ENCODE measurements around the gene RBBP8NL. TPM values are rescaled to one million over a fixed set of nuclear protein-coding genes. Genes with fewer than 3 reads are reported as not detected.

The RBBP8NL gene
- total RNA-seq, 4 donors from 2014 or later: not detected

GRCh38 chr20:62449951-62450691 lies 22.8 kb upstream of the RBBP8NL start:
- Histone ChIP-seq H3K27ac (replicated peaks in 1 of 4) (no peak overlapping the region), H3K9me3 (no peaks in the 10 kb centered on the region), H3K4me3 (no peak overlapping the region), H3K4me1 (no peaks in the 10 kb centered on the region), H3K36me3 (no peaks in the 10 kb centered on the region), H3K27me3 (peaks cover 0 to 96% (median 0%) of the 10 kb centered on the region in 4 donors)
- DNase-seq (ENCODE audit: extremely low spot score): no peak
- 77% methylated on average over 8 of the region's 24 CpGs for WGBS
- TF ChIP-seq, protein P1, sequence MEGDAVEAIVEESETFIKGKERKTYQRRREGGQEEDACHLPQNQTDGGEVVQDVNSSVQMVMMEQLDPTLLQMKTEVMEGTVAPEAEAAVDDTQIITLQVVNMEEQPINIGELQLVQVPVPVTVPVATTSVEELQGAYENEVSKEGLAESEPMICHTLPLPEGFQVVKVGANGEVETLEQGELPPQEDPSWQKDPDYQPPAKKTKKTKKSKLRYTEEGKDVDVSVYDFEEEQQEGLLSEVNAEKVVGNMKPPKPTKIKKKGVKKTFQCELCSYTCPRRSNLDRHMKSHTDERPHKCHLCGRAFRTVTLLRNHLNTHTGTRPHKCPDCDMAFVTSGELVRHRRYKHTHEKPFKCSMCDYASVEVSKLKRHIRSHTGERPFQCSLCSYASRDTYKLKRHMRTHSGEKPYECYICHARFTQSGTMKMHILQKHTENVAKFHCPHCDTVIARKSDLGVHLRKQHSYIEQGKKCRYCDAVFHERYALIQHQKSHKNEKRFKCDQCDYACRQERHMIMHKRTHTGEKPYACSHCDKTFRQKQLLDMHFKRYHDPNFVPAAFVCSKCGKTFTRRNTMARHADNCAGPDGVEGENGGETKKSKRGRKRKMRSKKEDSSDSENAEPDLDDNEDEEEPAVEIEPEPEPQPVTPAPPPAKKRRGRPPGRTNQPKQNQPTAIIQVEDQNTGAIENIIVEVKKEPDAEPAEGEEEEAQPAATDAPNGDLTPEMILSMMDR (IDR thresholded peaks at IDR 0.05): no peak
- TF ChIP-seq EP300 (IDR thresholded peaks at IDR 0.05): no peak
- TF ChIP-seq POLR2A (IDR thresholded peaks at IDR 0.05; ENCODE audit: low read depth): no peak
- TF ChIP-seq POLR2AphosphoS5 (IDR thresholded peaks at IDR 0.05): no peak
- intact Hi-C loops (cut with DNase I): no loop called here

DNA sequence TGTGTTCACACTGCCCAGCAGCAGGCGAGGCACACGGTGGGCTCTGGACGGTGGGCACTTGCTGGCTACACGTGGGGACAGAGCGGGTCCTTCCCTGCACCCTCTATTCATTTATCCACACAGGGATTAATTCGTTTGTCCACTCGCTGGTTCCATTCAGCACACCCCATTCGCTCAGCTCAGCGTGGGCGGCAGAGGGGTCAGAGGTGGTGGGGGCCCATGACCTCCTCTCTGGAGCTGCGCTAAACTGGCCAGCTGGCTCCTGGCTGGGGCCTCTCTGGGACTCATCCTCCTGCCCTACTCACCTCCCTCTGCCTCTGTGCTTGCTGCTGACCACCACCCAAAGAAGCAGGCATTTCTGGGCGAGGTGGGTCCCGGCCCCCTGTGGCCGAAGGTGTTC lies 21.4 kb upstream of the RBBP8NL start:
- intact Hi-C loops (cut with DNase I): no loop called here
- Histone ChIP-seq H3K27ac (replicated peaks in 1 of 4) (no peak overlapping the region), H3K9me3 (no peaks in the 10 kb centered on the region), H3K27me3 (peaks cover 0 to 95% (median 0%) of the 10 kb centered on the region in 4 donors), H3K36me3 (no peaks in the 10 kb centered on the region), H3K4me1 (no peaks in the 10 kb centered on the region), H3K4me3 (no peak overlapping the region)
- DNase-seq (ENCODE audit: extremely low spot score): no peak
- WGBS: 72% methylated on average over 9 of the region's 14 CpGs
- TF ChIP-seq POLR2AphosphoS5 (IDR thresholded peaks at IDR 0.05) (no peak), EP300 (IDR thresholded peaks at IDR 0.05) (no peak), POLR2A (IDR thresholded peaks at IDR 0.05; ENCODE audit: low read depth) (no peak)
- TF ChIP-seq, protein P1 (IDR thresholded peaks at IDR 0.05): no peak

- no peak overlapping the region for H3K4me3 ChIP-seq
- peaks cover 0 to 93% (median 0%) of the 10 kb centered on the region in 4 donors for H3K27me3 ChIP-seq
- no peaks in the 10 kb centered on the region for H3K9me3 ChIP-seq
- H3K36me3 ChIP-seq: no peaks in the 10 kb centered on the region
- no peak for DNase-seq (ENCODE audit: extremely low spot score)
- TF ChIP-seq, protein P1 (IDR thresholded peaks at IDR 0.05): no peak
- TF ChIP-seq EP300 (IDR thresholded peaks at IDR 0.05): no peak
- no peak for TF ChIP-seq POLR2AphosphoS5 (IDR thresholded peaks at IDR 0.05)
- TF ChIP-seq POLR2A (IDR thresholded peaks at IDR 0.05; ENCODE audit: low read depth): no peak
- WGBS: 65% methylated on average over 9 of the region's 10 CpGs
- no peak overlapping the region for H3K27ac ChIP-seq (replicated peaks in 1 of 4)
- no peaks in the 10 kb centered on the region for H3K4me1 ChIP-seq
- intact Hi-C loops (cut with DNase I): no loop called here
Observed at GRCh38 chr20:62448038-62448437, 20.7 kb upstream of the RBBP8NL start.

DNA sequence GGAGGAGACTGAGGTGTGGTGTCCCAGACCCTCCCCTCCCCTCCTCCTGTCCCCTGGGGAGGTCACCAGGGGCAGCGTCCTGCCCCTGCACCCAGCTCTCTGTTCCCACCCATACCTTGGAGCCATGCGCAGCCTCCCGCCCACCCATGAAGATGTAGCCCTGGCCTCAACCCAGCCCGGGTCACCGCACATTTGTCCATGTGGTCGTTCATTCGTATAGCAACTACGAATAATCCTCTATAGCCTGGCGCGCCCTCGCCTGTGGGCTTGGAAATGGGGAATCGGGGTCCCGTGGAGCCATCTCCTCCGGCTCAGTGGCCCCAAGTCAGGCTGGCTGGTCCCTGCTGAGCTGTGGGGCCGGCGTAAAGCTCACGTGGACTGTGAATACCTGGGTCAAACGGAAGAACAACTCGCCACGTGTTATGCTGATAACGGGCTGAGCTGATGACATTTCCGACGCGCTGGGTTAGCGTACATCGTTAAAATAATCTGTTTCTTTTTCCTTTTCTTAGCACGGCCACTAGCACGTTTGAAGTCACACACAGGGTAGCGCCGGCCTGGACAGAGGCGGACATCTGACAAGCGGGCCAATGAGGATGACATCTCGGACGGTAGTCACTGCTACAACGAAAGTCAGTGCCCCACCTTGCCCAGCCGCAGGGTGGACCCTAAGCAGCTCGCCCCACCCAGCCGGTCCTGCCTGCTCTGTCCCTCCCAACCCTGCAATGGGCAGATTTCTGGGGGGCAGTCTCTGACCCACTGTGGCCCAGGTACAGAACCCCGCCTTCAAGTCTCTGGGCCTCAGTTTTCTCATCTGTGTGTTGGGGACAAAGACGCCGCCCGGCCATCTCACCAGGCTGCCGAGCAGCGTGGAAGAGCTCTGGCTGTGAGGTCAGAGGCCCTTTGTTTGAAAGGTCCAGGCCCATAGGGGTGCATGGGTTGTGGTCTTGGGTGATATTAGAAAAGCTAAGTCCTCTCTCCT lies 19.8 kb upstream of the RBBP8NL start:
- no peak for TF ChIP-seq POLR2A (IDR thresholded peaks at IDR 0.05; ENCODE audit: low read depth)
- TF ChIP-seq EP300 (IDR thresholded peaks at IDR 0.05): no peak
- TF ChIP-seq POLR2AphosphoS5 (IDR thresholded peaks at IDR 0.05): no peak
- TF ChIP-seq, protein P1 (IDR thresholded peaks at IDR 0.05): no peak
- H3K4me1 ChIP-seq: no peaks in the 10 kb centered on the region
- WGBS: 88% methylated on average over 41 of the region's 44 CpGs
- DNase-seq (ENCODE audit: extremely low spot score): no peak
- H3K4me3 ChIP-seq: no peak overlapping the region
- H3K9me3 ChIP-seq: no peaks in the 10 kb centered on the region
- H3K27ac ChIP-seq (replicated peaks in 1 of 4): no peak overlapping the region
- no peaks in the 10 kb centered on the region for H3K36me3 ChIP-seq
- intact Hi-C loops (cut with DNase I): no loop called here
- peaks cover 0 to 89% (median 0%) of the 10 kb centered on the region in 4 donors for H3K27me3 ChIP-seq

Data from esophagus muscularis mucosa (tissue), 4 donors.